Head of caudate nucleus (tissue), 42 donors: ENCODE results near the gene SHISA7.
A peak's percentile ranks its signal among the peaks of the same experiment; 100 is the strongest.

Experiments used
- DNase-seq, 42 donors: peaks; one replicate each; pipeline versions ENCODE4 v3.0.0 to v3.0.0-alpha.2; 2020 to 2021; ENCODE audit warnings: mixed read lengths in 7 of 42
- intact Hi-C: fragments of 100-400 bp; cut with DNase I; formaldehyde crosslinking; loops from one replicate; pipeline ENCODE4 v1.15.0; 2022

The SHISA7 gene

DNA sequence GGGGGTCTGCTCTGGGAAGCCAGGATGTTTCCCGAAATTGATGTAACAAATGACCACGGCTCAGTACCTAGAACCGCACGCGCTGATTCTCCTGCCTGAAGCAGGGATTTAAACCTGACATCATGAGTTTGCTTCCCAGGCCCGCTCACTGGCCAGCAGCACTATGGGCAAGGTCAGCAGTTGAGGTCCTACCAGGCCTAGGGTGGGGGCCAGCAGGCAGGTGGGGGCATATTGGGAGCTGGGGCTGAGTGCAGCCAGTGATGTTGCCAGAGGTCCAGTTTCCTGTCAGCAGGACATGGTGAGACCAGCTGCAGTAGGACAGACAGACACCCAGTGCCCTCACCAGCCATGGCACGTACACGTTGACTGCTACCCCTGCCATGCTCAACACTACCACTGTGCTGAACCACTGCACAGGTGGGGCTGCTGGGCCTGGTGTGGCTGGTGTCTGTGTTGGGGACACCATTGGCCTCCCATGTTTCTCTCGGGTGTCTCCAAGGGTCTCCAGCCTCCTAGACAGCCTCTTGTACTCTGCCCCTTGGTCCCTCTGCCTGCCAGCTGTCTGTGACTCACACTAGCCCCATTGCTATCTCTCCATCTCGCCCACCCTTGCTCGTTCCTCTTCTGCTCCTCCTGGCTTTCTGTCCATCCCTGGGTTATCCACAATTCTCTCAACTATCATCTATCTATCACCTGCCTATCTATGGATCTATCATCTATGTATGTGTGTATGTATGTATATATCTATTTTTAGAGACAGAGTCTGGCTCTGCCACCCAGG is 22.6 kb upstream of the SHISA7 start:
- no peak for DNase-seq
- intact Hi-C loops = loop anchor here (5.0 kb wide), 1 partner anchor 37 kb away; no protein-coding TSS in a partner anchor

DNA sequence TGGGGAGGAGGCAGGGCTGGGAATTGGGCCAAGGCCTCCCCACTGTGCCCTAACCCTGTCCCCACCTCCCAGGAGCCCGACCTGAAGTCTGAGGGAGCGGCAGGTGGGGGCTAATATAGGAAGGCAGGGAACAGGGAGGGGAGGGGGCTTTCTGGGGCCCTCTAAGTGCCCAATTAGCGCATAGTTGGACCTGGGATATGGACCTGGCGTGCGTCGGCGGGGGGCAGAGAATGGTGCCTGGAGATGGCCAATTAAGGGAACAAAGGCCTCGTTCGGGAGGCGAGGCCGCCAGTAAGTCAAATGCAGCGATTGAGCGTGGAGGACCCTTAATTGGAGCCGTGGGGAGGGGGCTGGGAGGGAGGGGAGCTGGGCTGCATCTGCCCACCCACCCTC is 21.6 kb upstream of the SHISA7 start, which contains the start of gene C19orf85:
Gene C19orf85 (minus strand): TSS at position 90 of the 393 bp plus-strand sequence. CDS start 197 bp downstream, outside the sequence.
- DNase-seq = no peak
- intact Hi-C loops = loop anchor here (5.0 kb wide), 1 partner anchor 38 kb away; no protein-coding TSS in a partner anchor

DNA sequence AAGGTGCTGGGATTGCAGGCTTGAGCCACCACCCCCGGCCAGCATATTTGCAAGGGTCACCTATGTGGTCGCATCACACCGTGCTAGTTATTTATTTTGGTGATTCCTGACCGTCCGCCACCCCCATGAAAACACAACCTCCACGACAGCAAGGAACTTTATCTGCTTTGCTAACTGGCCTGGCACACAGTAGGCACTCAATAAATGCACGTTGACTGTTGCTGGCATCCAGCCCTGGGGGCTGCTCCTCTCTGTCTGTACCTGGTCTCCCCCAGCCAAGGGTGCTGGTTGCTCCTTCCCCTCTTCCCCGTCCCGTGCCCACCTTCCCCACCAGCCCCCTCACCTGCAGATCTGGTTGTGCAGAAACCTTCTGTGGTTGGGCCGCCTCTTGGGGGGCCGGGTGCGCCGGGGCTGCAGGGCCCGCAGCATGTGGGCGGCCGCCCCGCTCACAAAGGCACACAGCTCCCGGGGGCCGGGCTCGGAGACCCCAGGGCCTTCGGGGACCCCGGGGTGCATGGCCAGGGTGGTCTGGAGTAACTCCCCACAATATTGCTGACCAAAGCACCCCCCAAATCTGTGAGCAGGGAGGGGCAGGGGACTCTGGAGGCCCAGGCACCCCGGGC is 21.1 kb upstream of the SHISA7 start:
- DNase-seq = no peak
- intact Hi-C loops = no loop called here

DNA sequence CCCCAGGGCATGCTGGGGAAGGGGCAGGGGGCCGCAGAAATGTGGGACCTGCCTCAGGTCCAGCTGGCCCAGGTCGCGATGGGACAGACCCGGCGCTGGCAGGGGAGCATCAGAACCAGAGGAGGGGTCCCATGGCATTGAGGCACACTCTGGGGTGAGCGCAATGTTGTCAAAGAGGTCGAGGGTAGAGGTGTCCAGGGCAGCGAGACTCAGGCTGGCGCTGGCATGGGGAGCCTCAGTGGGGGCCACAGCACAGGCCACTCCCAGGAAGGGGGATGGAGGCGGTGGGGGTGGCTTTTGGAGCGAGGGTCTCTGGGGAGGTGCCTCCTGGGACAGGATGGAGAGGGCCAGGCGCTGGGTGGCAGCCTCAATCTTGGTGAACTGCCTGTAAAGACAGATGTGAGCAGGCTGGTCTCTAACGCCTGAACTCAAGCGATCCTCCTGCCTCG is 20.5 kb upstream of the SHISA7 start:
- intact Hi-C loops = no loop called here
- DNase-seq = no peak

DNA sequence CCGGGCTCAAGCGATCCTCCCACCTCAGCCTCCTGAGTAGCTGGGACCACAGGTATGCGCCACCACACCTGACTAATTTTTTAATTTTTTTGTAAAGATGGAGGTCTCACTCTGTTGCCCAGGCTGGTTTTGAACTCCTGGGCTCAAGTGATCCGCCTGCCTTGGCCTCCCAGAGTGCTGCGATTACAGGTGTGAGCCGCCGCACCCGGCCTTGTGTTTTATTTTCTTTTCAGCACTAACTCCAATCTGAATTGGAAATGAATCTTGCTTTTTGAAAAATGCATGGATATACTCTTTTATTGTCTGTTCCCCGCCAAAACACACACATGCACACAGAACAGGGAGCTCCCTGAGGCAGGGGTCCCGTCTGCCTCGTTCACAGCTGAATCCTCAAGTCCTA is 19.6 kb upstream of the SHISA7 start:
- intact Hi-C loops = no loop called here

GRCh38 chr19:55461974-55462626 is 19.0 kb upstream of the SHISA7 start:
- intact Hi-C loops = no loop called here
- DNase-seq = no peak

More for the DNA sequence above, 19.6 kb upstream of the SHISA7 start:
- no peak for DNase-seq

DNA sequence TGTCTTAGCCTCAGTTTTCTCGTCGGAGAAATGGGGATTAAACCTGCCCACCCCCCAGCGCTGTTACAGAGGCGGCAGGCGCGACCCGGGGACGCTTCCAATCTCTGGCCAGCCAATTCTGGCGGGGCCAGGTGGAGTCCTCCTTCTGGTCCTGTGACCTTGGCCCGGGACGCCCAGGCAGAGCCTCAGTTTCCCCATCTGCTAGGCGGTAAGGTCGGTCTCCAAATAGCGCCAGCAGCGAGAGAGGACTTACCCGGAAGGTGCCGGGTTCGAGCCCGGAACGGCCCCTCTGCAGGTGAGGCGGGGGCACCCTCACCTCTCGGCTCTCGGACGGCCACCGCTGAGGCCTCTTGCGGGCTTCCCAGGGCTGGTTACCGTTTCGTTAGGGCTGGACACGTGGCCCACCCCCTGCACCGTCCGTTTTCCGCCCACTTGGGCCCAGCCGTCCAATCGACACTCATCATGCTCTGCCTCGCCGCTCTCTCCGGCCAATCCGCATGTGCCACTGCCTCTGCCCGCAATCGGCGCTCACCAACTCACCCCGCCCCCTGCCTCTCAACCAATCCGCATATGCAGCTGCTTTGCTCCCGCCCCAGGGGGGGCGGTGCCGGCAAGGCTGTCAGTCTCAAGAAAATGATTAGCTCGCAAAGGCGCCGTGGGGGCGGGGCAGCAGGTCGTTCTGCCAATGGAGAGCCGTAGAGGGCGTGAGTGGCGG is 18.3 kb upstream of the SHISA7 start, which contains the start of gene ISOC2:
Gene ISOC2 (minus strand): TSS at position 384 of the 715 bp plus-strand sequence. CDS start 5,156 bp downstream, outside the sequence.
- peak; percentile 99 to 100 (median 100) for DNase-seq
- intact Hi-C loops = no loop called here

GRCh38 chr19:55460670-55461258 is 17.7 kb upstream of the SHISA7 start:
- intact Hi-C loops = no loop called here

DNA sequence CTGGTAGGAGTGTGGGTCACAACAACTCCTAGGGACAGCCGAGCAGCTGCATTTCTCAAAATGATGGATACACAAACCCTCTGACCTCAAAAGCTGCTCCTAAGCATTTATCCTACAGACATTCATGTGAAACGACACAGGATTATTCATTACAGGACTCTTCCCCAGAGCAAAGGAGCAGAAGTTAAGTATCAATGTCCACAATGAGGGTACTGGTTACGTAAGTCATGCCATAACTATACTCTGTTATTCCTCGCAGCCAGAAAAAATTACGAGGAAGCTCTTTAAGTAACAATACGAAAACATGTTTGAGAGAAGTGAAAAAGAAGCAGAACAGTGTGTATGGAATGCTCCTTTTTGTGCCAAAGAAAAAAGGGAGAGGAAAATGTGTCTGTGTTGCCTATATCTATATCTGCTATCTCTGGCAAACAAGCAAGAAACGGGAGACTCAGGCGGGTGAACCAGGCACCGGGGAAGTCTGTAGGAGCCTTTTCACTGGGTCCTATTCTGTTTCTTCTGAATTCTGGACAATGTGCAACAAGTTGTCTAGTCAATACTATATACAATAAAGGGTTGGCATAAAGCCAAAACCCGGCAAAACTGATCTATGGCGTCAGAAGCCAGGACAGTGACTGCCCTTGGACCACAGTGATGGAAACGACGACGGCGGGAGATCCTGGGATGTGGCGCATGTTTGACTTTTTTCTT is 17.0 kb upstream of the SHISA7 start:
- DNase-seq = no peak
- intact Hi-C loops = no loop called here

More at GRCh38 chr19:55460670-55461258, 17.7 kb upstream of the SHISA7 start:
- peak in 29 of 42 donors; percentile 40 to 81 (median 56) for DNase-seq

DNA sequence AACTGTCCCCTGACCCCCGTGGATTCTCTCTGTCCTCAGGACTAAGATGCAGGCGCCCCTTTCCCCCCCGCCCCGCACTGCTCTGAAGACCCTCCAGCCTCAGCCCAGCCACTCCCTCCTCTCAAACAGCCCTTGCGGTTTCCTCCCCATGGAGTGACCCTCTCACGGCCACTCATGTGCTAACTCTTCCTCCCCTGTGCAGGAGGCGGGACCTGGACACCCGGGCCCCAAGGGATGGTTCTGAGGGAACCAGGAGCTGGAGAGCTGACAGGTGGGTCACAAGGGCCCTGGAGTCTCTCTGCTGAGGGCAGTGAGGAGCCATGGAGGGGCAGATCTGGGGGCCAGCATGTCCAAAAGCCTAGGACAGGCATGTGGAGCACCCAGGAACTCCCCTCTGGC is 16.4 kb upstream of the SHISA7 start:
- intact Hi-C loops = no loop called here
- DNase-seq = no peak

- intact Hi-C loops = no loop called here
- no peak for DNase-seq
Observed at GRCh38 chr19:55457683-55458457, 14.8 kb upstream of the SHISA7 start.

- intact Hi-C loops = no loop called here
- no peak for DNase-seq
Observed at GRCh38 chr19:55456347-55456746, 13.2 kb upstream of the SHISA7 start.

DNA sequence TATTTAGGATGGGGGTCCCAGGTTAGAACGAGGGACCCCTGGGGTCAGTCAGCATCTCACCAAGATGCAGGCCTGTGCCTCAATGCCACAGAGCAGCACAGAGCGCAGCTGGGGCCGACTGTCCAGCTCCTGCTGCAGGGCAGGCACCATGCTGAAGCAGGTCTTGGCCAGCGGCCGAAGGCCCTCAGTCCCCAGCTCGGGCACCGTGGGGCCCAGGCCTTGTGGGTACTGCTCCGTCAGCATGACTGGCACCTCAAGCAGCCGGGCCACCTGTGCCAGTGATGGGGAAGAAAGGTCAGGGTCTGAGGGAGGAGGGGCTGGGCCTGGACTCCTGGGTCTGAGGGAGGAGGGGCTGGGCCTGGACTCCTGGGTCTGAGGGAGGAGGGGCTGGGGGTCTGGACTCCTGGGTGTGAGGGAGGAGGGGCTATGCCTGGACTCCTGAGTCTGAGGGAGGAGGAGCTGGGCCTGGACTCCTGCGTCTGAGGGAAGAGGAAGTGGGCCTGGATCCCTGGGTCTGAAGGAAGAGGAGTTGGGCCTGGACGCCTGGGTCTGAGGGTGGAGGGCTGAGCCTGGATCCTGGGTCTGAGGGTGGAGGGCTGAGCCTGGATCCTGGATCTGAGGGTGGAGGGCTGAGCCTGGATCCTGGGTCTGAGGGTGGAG is 12.6 kb upstream of the SHISA7 start:
- no peak for DNase-seq
- intact Hi-C loops = no loop called here

DNA sequence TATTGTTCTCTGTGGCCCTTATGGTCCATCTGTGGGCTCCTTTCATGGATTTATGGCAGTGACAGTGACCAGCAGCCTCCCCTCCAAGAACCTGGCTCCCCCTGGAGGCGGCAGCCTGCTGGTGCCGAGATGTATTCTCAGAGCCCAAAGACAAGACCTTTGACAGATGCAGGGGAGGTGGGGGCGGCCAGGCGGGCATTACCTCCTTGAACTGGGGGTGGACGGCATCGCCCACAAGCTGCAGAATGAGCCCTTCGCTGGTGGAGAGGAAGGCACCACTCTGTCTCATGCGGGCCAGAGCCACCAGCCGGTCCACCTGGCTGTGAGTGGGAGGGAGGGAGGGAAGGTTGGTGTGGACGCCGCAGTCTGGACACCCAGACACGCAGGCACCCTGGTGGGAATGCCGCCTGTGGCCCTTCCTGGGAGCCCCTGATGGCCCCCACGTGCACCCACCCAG is 11.7 kb upstream of the SHISA7 start:
- DNase-seq = peak; percentile 52 to 90 (median 76)
- intact Hi-C loops = no loop called here

DNA sequence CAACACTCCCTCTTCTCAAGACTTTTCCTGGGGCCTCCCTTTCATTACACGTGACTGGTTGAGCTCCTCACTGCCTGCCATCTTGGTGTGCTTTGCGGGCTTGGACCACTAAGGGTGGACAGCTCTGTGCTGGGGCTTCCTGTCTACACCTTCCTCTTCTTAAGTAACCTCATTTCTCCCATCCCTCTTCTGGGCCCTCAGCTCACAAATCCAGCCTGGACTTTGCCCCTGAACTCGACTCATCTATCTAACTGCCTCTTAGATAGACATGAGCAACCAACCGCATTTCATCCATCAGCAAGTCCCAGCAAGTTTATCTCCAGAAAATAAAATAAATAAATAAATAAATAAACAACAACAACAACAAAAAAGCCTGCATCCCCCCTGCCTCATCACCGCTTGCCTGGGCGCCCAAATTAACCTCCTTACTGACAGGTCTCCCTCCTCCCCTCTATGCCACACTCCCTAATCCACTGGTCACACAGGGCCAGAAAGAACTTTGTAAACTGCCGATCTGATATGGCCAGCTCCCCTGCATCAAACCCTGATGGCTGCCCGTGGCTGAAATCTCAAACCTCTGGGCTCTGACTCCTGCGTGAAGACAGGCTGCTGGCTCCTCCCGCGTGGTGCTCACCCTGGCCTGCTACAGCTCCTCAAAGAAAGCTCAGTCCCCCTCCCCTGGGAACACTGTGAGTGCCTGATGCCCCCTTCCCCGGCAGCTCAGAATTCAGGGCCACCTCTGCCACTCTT is 10.6 kb upstream of the SHISA7 start:
- no peak for DNase-seq
- intact Hi-C loops = no loop called here

DNA sequence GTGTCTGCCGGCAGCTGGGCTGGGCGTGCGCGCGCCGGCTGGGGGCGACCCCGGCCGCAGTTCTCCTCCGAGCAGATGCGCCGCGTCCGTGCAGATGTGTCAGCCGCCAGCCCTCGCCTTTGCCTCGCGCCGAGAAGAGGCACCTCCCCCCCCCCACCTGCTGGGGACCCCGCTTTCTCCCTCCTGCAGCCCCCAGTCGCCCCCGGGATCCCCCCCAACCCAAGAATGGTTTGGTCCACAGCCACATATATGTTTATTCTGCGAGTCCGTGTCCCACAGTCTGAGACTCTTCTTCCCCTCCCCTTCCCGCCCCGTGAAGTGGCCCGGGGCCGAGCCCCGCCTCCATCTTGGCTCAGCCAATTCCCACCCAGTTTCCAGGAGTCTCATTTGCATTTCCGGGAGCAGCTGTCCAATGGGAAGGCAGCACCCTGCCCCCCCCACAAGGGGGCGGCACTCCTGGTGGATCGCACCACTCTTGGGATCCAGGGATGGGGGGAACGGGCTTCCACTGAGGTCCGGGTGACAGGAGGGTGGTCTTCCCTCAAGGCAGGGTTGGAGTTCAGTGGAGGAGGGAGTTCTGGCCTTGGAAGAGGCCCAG is 9.7 kb upstream of the SHISA7 start:
- peak; percentile 93 to 99 (median 97) for DNase-seq
- intact Hi-C loops = no loop called here
